Inflammatory macrophage treated with lipopolysaccharide for 4 hours (primary cell): ENCODE data around the gene DLGAP3.

Source experiments
- DNase-seq: peaks from one replicate; pipeline ENCODE4 v3.0.0-alpha.2; 2020

DLGAP3 gene

GRCh38 chr1:34928066-34928696 lies 1.3 kb downstream of the DLGAP3 start:
- DNase-seq: no peak

DNA sequence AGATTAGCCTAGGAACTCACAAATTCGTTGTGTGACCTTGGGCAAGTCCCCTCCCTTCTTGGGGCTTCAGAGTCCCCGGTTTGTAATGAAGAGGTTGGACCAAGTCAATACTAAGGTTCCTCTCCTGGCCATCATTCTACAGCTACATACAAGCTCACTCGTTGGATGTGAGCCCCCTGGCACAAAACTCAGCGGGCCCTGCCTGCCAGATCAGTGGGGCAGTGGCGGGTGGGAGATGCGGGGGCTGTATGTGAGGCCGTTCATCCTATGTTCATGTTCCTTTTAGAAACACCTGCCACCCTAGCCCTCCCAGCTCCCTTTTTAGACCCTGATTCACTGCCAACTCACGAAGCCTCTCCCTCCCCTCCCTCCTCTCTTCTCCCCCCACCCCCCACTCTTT lies 2.1 kb downstream of the DLGAP3 start:
- no peak for DNase-seq

DNA sequence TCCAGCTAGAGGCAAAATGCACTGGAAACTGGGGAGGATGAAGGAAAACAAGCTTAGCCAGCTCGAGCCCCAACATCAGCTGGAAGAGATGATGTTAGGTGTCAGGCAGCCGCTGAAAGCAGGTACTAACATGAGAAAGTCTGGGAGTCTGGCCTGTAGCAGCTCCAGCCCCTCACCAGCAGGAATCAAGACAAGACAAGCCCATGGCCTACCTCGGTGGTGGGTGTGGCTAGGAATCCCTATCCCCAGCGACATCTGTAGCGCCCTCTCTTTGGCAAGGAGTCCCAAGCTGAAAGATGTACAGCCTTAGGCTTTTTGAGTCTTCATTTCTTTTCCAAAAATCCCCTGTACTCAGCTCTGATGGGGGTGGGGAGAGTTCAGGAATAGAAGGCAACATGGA lies 2.6 kb downstream of the DLGAP3 start:
- no peak for DNase-seq

GRCh38 chr1:34926156-34926555 lies 3.3 kb downstream of the DLGAP3 start:
- no peak for DNase-seq

DNA sequence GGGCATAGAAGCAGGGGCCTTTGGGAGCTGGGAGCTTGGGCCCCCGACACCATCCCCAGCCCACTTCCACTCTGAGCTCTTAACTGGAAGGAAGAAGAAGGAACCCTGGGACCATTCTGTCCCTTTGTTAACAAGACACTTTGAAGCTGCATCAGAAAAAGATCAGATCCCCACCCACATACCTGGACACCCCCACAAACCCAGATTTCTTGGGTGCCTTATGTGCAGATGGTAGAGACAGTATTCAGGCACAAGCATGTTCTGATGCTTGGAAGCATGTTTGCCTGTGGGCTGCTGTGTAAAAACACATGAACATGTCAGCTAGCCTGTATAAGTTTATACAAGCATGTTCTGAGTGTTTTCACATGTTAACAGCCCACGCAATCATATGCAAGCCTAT lies 3.7 kb downstream of the DLGAP3 start:
- DNase-seq: no peak

DNA sequence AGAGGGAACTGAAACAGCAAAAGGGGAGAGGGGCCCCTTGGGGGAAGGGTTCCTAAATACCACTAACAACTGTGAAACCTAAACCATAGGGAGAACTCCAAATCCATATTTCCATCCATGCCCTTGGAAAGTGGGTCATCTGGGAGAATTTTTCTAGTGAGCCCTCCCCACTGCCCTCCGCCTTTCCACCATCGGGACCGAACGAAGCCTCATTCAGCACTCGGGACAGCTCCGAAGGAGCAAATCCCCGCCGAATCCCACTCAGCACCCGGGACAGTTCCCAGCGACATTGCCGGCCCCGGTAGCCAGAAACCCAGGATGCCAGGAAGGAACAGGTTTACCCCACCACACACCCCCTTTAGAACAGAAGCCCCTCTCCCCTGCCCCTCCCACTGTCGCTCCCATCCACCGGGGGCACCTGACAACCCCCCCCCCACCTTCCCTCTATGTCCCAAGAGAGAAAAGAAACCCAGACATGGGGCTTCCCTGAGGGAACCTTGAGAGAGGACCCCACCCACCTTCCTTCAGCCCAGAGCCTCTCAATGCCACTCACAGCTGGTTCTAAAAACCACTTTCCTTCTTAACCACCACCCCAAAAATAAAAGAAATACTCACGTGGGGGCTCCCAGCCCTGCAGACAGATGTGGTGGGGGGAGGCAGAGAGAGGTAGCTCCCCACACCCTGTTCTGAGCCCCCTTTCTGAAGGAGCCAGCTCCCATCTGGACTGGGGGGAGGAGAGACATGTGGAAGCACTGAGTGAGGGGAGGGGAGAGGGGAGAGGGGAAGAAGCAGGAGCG lies 4.5 kb downstream of the DLGAP3 start:
- peak; percentile 50 for DNase-seq

- DNase-seq: no peak
Measured at GRCh38 chr1:34923490-34923889, 6.0 kb downstream of the DLGAP3 start.

DNA sequence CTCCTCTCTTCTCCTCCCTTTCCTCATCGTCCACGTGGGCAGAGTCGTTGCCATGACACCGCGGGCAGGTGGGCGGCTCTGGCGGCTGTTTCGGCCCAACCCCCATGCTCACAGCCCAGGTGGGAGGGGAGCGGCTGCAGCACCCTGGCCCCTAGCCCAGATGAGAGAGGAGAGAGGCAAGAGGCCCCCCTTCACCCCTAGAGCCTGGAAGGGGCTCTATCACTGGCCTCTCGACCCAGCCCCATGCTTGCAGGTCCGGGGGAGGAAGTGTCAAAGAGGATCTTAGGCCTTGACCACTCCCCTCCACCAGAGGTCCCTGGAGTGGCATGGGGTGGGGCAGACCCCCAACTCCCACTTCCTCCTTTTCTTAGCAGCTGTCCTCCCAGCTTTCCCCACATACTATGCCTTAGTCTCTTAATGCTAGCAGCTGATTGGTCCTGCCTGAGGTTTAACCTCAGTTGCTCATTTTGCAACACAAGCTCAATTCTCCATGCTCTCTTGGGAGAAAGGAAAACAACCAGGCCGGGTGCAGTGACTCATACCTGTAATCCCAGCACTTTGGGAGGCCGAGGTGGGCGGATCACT lies 10.4 kb downstream of the DLGAP3 start:
- DNase-seq: peak; percentile 74

DNA sequence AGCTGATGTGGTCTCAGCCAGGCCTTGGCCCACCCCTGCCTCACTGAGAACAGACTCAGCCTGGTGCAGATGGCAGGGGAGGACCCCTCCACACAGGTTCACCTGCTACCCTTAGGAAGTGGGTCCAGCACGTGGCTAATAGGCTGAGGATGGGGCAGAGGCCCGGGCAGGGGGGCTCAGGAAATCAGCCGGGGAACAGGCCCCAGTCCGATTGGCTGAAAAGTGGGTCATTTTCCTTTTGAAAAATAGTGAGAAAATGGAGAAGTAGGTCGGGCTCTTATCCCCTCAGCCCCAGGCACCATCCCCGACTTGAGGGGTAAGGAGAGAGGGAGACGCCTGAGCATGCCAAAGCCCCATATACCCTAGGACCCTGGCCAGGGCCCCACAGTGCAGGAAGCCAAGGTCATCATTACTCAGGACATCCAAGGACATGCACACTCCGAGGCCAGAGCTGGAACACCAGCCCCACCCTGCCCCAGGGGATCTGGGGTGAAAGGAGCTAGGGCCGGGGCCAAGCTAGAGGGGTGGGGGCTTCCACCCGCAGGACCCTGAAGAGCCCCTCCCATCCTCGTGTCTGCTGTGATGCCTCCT lies 11.0 kb downstream of the DLGAP3 start:
- no peak for DNase-seq

GRCh38 chr1:34917017-34917416 lies 12.4 kb downstream of the DLGAP3 start:
- no peak for DNase-seq

DNA sequence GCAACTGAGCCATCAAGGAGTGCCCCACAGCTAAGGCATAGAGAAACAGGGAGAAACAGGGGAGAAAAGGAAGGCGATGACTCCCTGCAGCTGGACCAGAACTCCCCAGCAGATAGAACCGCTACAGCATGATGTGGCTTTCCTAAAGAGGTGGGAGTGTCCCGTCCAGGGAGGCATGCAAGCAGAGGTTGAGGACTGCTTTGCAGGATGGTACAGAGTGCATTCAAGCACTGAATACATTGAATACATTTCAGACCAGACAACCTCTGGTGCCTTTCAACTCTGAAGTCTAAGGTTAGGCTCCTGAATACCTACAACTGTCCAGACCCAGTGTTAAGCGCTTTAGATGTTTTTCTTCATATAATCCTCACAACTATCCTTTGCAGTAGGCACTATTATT lies 13.3 kb downstream of the DLGAP3 start:
- DNase-seq: no peak

GRCh38 chr1:34915521-34915920 lies 13.9 kb downstream of the DLGAP3 start:
- DNase-seq: no peak

DNA sequence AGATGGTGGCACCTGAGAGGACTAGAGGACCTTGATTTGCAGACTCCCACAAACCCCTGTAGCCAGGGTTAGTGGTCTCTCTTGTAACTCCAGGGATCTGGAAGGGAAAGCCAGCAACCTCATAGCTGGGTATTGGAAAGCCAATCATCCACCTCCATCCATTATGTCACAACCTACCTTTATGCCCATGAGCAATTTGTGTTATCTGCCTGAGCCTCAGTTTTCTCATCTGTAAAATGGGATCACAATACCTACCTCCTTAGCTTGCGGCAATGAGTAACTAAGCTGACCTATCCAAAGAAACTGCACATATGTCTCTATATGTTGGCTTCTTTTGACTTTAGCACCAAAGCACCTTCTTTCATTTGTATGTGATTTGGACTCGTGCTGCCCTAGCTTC lies 14.5 kb downstream of the DLGAP3 start:
- DNase-seq: no peak

GRCh38 chr1:34911465-34911864 lies 18.0 kb downstream of the DLGAP3 start:
- DNase-seq: no peak

- no peak for DNase-seq
Measured at GRCh38 chr1:34910425-34910824, 19.0 kb downstream of the DLGAP3 start.

GRCh38 chr1:34908369-34908768 lies 21.1 kb downstream of the DLGAP3 start:
- no peak for DNase-seq

DNA sequence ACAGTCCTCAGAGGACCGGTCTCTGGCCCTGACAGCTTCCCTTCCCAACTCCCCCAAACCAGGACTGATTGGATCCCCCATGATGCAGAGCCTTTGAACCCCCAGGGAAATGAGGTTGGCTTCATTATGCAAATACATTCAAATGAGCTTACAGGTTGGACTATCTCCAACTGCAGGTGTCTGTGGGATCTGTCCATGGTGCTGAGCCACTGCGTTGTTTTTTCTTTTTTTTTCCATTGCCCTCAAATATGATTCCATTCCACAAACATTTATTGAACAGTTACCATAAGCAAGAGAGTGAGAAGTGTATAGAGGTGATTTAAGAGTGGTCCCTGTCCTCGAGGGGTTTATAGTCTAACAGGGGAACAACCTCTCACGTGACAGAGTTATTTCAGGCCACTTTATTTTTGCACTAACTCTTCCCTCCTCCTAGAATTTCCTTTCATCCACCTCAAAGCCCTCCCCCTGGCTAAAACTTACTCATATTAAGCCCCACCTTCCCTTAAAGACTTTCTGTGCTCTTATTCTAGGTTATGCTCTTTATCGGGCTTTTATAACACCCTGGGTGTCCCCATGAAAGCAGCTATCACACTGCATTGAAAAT lies 21.9 kb downstream of the DLGAP3 start:
- DNase-seq: no peak

DNA sequence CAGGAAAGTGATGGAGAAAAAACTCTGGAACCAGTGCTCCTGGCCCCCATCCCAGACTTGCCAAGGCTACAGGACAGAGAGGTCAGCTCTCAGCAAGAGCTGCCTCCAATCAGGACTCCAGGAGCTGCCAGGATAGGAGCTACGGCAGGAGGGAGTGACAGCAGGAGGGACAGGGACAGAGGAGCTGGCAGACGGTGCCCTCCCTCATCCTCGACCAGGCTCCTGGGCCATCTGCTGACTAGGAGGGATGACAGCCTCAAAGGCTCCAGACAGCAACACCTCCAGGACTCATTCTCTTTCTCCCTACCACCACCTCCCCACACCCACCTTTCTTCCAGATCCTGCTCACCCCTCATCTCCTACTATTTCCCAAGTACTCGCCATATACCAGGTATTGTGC lies 22.7 kb downstream of the DLGAP3 start:
- no peak for DNase-seq

DNA sequence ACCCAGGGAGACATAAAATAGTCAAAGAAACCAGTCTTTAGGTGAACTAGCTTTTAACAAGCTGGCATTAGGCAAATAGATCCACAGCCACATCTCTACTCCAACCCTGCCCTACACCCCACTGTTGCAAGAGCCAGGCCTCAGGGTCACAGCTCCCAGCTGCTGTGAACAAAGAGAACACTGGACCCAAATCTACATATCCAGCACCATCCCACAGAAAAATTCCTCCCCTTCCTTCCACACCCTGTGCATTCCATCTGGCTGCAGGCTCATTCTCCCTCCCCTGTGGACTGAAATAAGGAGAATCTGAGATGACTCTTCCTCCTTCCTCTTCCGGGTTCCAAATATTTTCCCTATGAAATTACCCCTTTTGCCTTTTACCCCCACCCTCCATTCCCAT lies 23.2 kb downstream of the DLGAP3 start:
- no peak for DNase-seq

GRCh38 chr1:34905098-34905459 lies 24.4 kb downstream of the DLGAP3 start:
- no peak for DNase-seq

GRCh38 chr1:34904236-34905097 lies 25.0 kb downstream of the DLGAP3 start:
- DNase-seq: no peak

GRCh38 chr1:34901919-34902318 lies 27.5 kb downstream of the DLGAP3 start:
- DNase-seq: no peak
